Astrocyte (in vitro differentiated cells and primary cell): ENCODE results near the gene NAALADL2.

Source experiments
- EZH2 ChIP-seq: IDR thresholded peaks from 2 replicates; pipeline ENCODE4 v1.6.1; 2012; ENCODE audit warnings: mild to moderate bottlenecking, low read length, inconsistent platforms; ENCODE audit not compliant: insufficient read depth
- TF ChIP-seq, protein P1 (sequence below): IDR thresholded peaks from 2 replicates; pipeline ENCODE4 v1.5.1; 2011; ENCODE audit warnings: low read depth, mild to moderate bottlenecking, inconsistent platforms, low read length, moderate library complexity; ENCODE audit not compliant: insufficient read depth

DNA sequence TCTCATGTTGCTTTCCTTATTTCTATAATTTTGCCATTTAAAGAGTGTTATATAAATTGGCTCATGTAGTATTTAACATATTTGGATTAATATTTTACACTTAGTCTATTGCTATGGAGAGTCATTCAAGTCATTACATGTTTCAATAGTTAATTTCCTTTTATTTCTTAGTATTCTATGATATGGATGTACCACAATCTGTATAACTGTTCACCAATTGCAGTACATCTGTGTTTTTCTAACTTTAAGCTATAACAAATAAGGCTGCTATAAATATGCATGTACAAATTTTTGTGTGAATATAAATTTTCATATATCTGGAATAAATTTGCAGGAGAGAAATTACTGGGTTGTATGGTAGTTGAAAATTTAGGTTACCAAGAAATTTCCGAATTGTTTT, 993.4 kb downstream of the NAALADL2 start:
- TF ChIP-seq, protein P1, sequence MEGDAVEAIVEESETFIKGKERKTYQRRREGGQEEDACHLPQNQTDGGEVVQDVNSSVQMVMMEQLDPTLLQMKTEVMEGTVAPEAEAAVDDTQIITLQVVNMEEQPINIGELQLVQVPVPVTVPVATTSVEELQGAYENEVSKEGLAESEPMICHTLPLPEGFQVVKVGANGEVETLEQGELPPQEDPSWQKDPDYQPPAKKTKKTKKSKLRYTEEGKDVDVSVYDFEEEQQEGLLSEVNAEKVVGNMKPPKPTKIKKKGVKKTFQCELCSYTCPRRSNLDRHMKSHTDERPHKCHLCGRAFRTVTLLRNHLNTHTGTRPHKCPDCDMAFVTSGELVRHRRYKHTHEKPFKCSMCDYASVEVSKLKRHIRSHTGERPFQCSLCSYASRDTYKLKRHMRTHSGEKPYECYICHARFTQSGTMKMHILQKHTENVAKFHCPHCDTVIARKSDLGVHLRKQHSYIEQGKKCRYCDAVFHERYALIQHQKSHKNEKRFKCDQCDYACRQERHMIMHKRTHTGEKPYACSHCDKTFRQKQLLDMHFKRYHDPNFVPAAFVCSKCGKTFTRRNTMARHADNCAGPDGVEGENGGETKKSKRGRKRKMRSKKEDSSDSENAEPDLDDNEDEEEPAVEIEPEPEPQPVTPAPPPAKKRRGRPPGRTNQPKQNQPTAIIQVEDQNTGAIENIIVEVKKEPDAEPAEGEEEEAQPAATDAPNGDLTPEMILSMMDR = no peak
- no peak for TF ChIP-seq EZH2
